ENCODE data around the gene RBM4B.

The RBM4B gene

DNA sequence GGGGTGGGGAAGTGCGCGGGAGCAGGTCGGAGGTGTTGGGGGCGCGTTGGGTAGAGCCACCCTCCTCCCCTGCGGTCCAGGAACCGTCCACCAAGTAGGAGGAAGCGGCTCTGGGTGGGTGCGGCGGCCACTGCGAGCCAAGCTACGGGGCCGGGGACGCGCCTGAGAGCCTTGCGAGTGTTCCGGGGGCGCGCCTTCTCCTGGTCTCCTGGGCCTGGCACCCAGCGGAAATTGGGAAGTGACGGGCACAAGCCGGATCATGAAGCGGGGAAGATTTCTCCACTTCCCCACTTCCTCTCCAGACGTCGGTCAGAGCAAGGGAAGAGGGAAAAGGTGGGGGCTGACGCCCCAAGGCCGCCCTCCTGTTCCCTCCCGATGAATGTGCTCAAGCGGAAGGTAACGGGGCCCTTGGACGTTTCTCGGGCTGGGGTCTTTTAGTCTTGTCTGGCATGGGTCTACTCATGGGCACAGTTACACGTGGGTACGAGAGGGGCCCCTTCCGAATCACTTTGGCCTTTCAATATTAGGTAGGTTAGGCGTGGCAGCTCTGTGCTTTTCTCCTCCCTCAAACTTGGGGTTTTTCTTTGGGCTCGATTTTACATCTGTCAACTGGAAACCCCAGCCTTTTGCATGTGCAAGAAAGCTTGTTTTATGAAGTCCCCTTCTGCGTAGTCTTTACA is 60.4 kb downstream of the RBM4B start:
- H3K79me2 ChIP-seq (ENCODE audit: insufficient read depth, low read length), result peaks cover 74% of the 10 kb centered on the region
- no peaks in the 10 kb centered on the region for H3K27me3 ChIP-seq (ENCODE audit: insufficient read depth, low read length, poor library complexity)
- no peaks in the 10 kb centered on the region for H3K9me3 ChIP-seq (ENCODE audit: insufficient read depth, low read length, severe bottlenecking)
- peaks cover 54% of the 10 kb centered on the region for H4K20me1 ChIP-seq (ENCODE audit: insufficient read depth, low read length)
- DNase-seq, result no peak
- peak overlapping the region; percentile 90 for H3K27ac ChIP-seq (ENCODE audit: low read length)
- H2AFZ ChIP-seq (ENCODE audit: low read depth, low read length), result no peak overlapping the region
- ATAC-seq (ENCODE audit: insufficient read depth, low read depth), result no peak
- TF ChIP-seq, protein P1, sequence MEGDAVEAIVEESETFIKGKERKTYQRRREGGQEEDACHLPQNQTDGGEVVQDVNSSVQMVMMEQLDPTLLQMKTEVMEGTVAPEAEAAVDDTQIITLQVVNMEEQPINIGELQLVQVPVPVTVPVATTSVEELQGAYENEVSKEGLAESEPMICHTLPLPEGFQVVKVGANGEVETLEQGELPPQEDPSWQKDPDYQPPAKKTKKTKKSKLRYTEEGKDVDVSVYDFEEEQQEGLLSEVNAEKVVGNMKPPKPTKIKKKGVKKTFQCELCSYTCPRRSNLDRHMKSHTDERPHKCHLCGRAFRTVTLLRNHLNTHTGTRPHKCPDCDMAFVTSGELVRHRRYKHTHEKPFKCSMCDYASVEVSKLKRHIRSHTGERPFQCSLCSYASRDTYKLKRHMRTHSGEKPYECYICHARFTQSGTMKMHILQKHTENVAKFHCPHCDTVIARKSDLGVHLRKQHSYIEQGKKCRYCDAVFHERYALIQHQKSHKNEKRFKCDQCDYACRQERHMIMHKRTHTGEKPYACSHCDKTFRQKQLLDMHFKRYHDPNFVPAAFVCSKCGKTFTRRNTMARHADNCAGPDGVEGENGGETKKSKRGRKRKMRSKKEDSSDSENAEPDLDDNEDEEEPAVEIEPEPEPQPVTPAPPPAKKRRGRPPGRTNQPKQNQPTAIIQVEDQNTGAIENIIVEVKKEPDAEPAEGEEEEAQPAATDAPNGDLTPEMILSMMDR (IDR thresholded peaks at IDR 0.05; ENCODE audit: borderline replicate concordance, extremely low read depth, low read length, poor library complexity, severe bottlenecking), result no peak
- no peak for TF ChIP-seq EZH2 (IDR thresholded peaks at IDR 0.05; ENCODE audit: borderline replicate concordance, low read depth, low read length, severe bottlenecking)
- H3K9ac ChIP-seq (ENCODE audit: low read depth, low read length), result peak overlapping the region; percentile 98
- peaks cover 53% of the 10 kb centered on the region for H3K36me3 ChIP-seq (ENCODE audit: insufficient read depth, low read length)
- peaks cover 57% of the 10 kb centered on the region for H3K4me1 ChIP-seq (ENCODE audit: insufficient read depth, low read length)
- peak overlapping the region; percentile 91 for H3K4me2 ChIP-seq (ENCODE audit: insufficient read depth, low read length)
- peak overlapping the region; percentile 63 to 87 for H3K4me3 ChIP-seq (ENCODE audit: low read depth in 1 of 2, low read length in 2 of 2)

DNA sequence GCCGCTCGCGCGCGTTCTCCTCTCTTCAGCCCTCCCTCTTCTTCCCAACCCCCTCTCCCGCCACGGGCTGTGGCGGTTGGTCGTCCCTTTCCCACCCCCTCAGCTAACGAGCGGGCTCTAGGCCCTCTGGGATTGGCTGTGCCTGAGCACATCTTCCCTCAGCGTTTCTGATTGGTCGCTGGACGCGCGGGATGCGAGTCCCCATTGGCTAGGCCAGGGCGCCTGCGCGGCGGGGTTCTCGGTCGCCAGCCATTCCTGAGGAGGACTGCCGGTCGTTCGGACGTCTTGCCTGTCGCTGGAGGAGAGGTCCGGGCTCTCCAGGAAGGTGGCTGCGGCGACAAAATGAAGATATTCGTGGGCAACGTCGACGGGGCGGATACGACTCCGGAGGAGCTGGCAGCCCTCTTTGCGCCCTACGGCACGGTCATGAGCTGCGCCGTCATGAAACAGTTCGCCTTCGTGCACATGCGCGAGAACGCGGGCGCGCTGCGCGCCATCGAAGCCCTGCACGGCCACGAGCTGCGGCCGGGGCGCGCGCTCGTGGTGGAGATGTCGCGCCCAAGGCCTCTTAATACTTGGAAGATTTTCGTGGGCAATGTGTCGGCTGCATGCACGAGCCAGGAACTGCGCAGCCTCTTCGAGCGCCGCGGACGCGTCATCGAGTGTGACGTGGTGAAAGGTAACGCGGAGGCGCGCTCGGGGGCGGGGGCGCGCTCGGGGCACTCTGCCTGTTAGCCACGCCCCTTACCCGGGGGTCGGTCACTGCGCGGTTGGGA is 61.1 kb downstream of the RBM4B start, which contains the start of gene RBM14:
Gene RBM14, plus strand, starts transcription at position 252 of the 776 bp plus-strand sequence. Its CDS starts 91 bp downstream, at position 343.
- TF ChIP-seq EZH2 (IDR thresholded peaks at IDR 0.05; ENCODE audit: borderline replicate concordance, low read depth, low read length, severe bottlenecking), result no peak
- TF ChIP-seq, protein P1 (IDR thresholded peaks at IDR 0.05; ENCODE audit: borderline replicate concordance, extremely low read depth, low read length, poor library complexity, severe bottlenecking), result no peak
- Histone ChIP-seq H3K4me3 (ENCODE audit: low read depth in 1 of 2, low read length in 2 of 2) (peak within 1 kb of the TSS; percentile 63 to 87), H4K20me1 (ENCODE audit: insufficient read depth, low read length) (peaks cover 46% of the 10 kb centered on the region), H3K79me2 (ENCODE audit: insufficient read depth, low read length) (peaks cover 67% of the 10 kb centered on the region), H3K9me3 (ENCODE audit: insufficient read depth, low read length, severe bottlenecking) (no peaks in the 10 kb centered on the region), H3K4me1 (ENCODE audit: insufficient read depth, low read length) (peaks cover 51% of the 10 kb centered on the region), H3K27me3 (ENCODE audit: insufficient read depth, low read length, poor library complexity) (no peaks in the 10 kb centered on the region), H3K27ac (ENCODE audit: low read length) (peak within 1 kb of the TSS; percentile 95), H2AFZ (ENCODE audit: low read depth, low read length) (peak within 1 kb of the TSS; percentile 76), H3K9ac (ENCODE audit: low read depth, low read length) (peak within 1 kb of the TSS; percentile 98), H3K36me3 (ENCODE audit: insufficient read depth, low read length) (peaks cover 46% of the 10 kb centered on the region), H3K4me2 (ENCODE audit: insufficient read depth, low read length) (peak within 1 kb of the TSS; percentile 91)
- DNase-seq, result peak; percentile 100
- ATAC-seq (ENCODE audit: insufficient read depth, low read depth), result peak; percentile 96
